ENCODE results near the gene MAP1LC3B2. TPM values are rescaled to one million over a fixed set of nuclear protein-coding genes. Genes with fewer than 3 reads are reported as not detected.

MAP1LC3B2 gene
- total RNA-seq, 1 donor from 2014 or later = not detected

GRCh38 chr12:116551151-116551550 is 8.0 kb upstream of the MAP1LC3B2 start:
- Mint-ChIP-seq H3K27ac (ENCODE audit: unreplicated experiment) (no peak overlapping the region), H3K9me3 (ENCODE audit: unreplicated experiment) (no peaks in the 10 kb centered on the region), H3K27me3 (ENCODE audit: unreplicated experiment) (peaks cover 1% of the 10 kb centered on the region), H3K4me1 (ENCODE audit: unreplicated experiment) (no peaks in the 10 kb centered on the region), H3K4me3 (ENCODE audit: unreplicated experiment) (no peak overlapping the region), H3K36me3 (ENCODE audit: low read depth, unreplicated experiment) (no peaks in the 10 kb centered on the region)
- DNase-seq (ENCODE audit: low spot score) = no peak
- TF ChIP-seq CTCF (IDR thresholded peaks at IDR 0.05; ENCODE audit: unreplicated experiment) = no peak

- no peak for TF ChIP-seq CTCF (IDR thresholded peaks at IDR 0.05; ENCODE audit: unreplicated experiment)
- H3K4me3 Mint-ChIP-seq (ENCODE audit: unreplicated experiment) = no peak overlapping the region
- H3K27ac Mint-ChIP-seq (ENCODE audit: unreplicated experiment) = no peak overlapping the region
- no peaks in the 10 kb centered on the region for H3K36me3 Mint-ChIP-seq (ENCODE audit: low read depth, unreplicated experiment)
- H3K4me1 Mint-ChIP-seq (ENCODE audit: unreplicated experiment) = no peaks in the 10 kb centered on the region
- H3K27me3 Mint-ChIP-seq (ENCODE audit: unreplicated experiment) = peaks cover 1% of the 10 kb centered on the region
- no peaks in the 10 kb centered on the region for H3K9me3 Mint-ChIP-seq (ENCODE audit: unreplicated experiment)
- DNase-seq (ENCODE audit: low spot score) = no peak
These were observed 7.6 kb upstream of the MAP1LC3B2 start for GRCh38 chr12:116551619-116551951.

DNA sequence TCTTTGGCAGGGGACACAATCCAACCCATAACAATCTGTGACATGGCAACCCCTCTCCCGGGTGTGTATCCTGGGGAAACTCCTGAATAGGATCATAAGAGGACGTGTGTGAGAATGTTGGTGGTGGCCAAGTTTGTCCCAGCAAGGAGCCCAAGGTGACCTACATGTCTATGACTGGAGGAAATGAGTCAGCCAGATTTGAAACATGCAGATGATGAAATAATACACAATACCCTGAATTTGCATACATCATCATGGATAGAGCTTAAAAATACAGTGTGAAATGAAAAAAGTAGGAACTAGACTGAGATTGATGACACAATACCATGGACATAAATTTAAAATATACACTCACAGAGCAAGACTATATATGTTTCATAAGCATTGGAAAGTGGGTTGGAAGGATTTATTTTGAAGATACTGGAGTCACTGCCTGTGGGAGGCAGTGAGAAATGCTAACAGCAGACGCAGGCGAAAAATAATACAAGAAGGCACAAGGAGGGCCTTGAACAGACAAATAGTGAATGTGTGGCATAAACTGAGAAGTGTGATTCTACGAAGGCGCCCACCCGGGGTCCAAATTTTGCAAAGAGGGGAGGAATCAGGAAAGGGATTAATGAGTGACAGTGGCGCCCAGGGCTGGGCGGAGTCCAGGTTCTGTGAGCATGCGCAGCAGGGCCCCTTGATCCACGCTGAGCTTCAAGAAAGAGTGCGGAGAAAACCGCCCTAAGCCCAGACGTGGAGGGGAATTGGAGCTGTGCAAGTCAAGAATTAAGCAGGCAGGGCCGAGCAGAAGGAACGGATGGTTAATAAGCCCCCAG is 7.0 kb upstream of the MAP1LC3B2 start:
- H3K27me3 Mint-ChIP-seq (ENCODE audit: unreplicated experiment) = peaks cover 1% of the 10 kb centered on the region
- no peak overlapping the region for H3K4me3 Mint-ChIP-seq (ENCODE audit: unreplicated experiment)
- no peak overlapping the region for H3K27ac Mint-ChIP-seq (ENCODE audit: unreplicated experiment)
- no peaks in the 10 kb centered on the region for H3K36me3 Mint-ChIP-seq (ENCODE audit: low read depth, unreplicated experiment)
- TF ChIP-seq CTCF (IDR thresholded peaks at IDR 0.05; ENCODE audit: unreplicated experiment) = no peak
- no peak for DNase-seq (ENCODE audit: low spot score)
- no peaks in the 10 kb centered on the region for H3K9me3 Mint-ChIP-seq (ENCODE audit: unreplicated experiment)
- no peaks in the 10 kb centered on the region for H3K4me1 Mint-ChIP-seq (ENCODE audit: unreplicated experiment)

GRCh38 chr12:116552773-116553373 is 6.3 kb upstream of the MAP1LC3B2 start:
- TF ChIP-seq CTCF (IDR thresholded peaks at IDR 0.05; ENCODE audit: unreplicated experiment) = no peak
- Mint-ChIP-seq H3K4me3 (ENCODE audit: unreplicated experiment) (no peak overlapping the region), H3K9me3 (ENCODE audit: unreplicated experiment) (no peaks in the 10 kb centered on the region), H3K4me1 (ENCODE audit: unreplicated experiment) (no peaks in the 10 kb centered on the region), H3K36me3 (ENCODE audit: low read depth, unreplicated experiment) (no peaks in the 10 kb centered on the region), H3K27me3 (ENCODE audit: unreplicated experiment) (peaks cover 1% of the 10 kb centered on the region), H3K27ac (ENCODE audit: unreplicated experiment) (no peak overlapping the region)
- no peak for DNase-seq (ENCODE audit: low spot score)

GRCh38 chr12:116556356-116556952 is 2.7 kb upstream of the MAP1LC3B2 start:
- no peak for TF ChIP-seq CTCF (IDR thresholded peaks at IDR 0.05; ENCODE audit: unreplicated experiment)
- no peaks in the 10 kb centered on the region for H3K9me3 Mint-ChIP-seq (ENCODE audit: unreplicated experiment)
- H3K4me3 Mint-ChIP-seq (ENCODE audit: unreplicated experiment) = no peak overlapping the region
- no peak overlapping the region for H3K27ac Mint-ChIP-seq (ENCODE audit: unreplicated experiment)
- no peaks in the 10 kb centered on the region for H3K36me3 Mint-ChIP-seq (ENCODE audit: low read depth, unreplicated experiment)
- peaks cover 1% of the 10 kb centered on the region for H3K27me3 Mint-ChIP-seq (ENCODE audit: unreplicated experiment)
- no peaks in the 10 kb centered on the region for H3K4me1 Mint-ChIP-seq (ENCODE audit: unreplicated experiment)
- DNase-seq (ENCODE audit: low spot score) = no peak

All from endothelial cell (in vitro differentiated cells).